Posterior vena cava (tissue), 2 donors: ENCODE measurements around the gene CCDC159. TPM values are rescaled to one million over a fixed set of nuclear protein-coding genes. Genes with fewer than 3 reads are reported as not detected.
A peak's percentile ranks its signal among the peaks of the same experiment; 100 is the strongest.
"Not testable (repeated sequence)": the region's sequence is repeated elsewhere in the genome, so short reads cannot be mapped to it uniquely, and the experiment has no call there.

Experiments
- DNase-seq: peaks from one replicate; pipeline ENCODE4 v3.0.0-alpha.2; 2020; ENCODE audit warnings: low spot score
- intact Hi-C, 2 donors: fragments of 100-400 bp; cut with DNase I; formaldehyde crosslinking; loops; one replicate each; pipeline versions ENCODE4 v1.14.1 to v1.14.2; 2022 to 2023
- total RNA-seq, 2 donors: library from RNA; stranded (reverse); fragmentation: NEBNext Ultra II Directional; extraction: Animal tissue kit (Norgen Biotek cat#: 25700); gene quantifications; one replicate each; pipeline ENCODE4 v1.2.1, GENCODE V29; 2021
- donor health status: DM: yes; HTN: yes; CAD: no.
- donor health status: DM: yes; HTN: yes; CAD: no.

The CCDC159 gene
- total RNA-seq, 2 donors from 2014 or later, result 13.0 to 20.9 TPM

- intact Hi-C loops, result no loop called here
- no peak for DNase-seq
These were observed 10.7 kb upstream of the CCDC159 start for GRCh38 chr19:11335449-11336146.

GRCh38 chr19:11337080-11337479 lies 9.2 kb upstream of the CCDC159 start:
- no peak for DNase-seq
- intact Hi-C loops, result no loop called here

- intact Hi-C loops, result no loop called here
- DNase-seq, result no peak
These were observed 8.2 kb upstream of the CCDC159 start for GRCh38 chr19:11338121-11338520.

- intact Hi-C loops, result no loop called here
- no peak for DNase-seq
These were observed 7.6 kb upstream of the CCDC159 start for GRCh38 chr19:11338569-11339253.

GRCh38 chr19:11339254-11340098 lies 6.8 kb upstream of the CCDC159 start, which contains the start of gene RAB3D:
RAB3D (minus strand) TSS chr19:11339657; CDS start chr19:11337399, 2,258 bp downstream.
- peak; percentile 98 for DNase-seq
- intact Hi-C loops, result no loop called here

GRCh38 chr19:11340099-11340467 lies 6.2 kb upstream of the CCDC159 start:
- intact Hi-C loops, DNase-seq: not testable (repeated sequence)

GRCh38 chr19:11342429-11342828 lies 3.9 kb upstream of the CCDC159 start:
- DNase-seq, result no peak
- intact Hi-C loops, result no loop called here

GRCh38 chr19:11345122-11345803 lies 1.1 kb upstream of the CCDC159 start:
- intact Hi-C loops, result no loop called here
- no peak for DNase-seq

GRCh38 chr19:11347546-11348039 lies 1.3 kb downstream of the CCDC159 start:
- DNase-seq, result no peak
- intact Hi-C loops, result no loop called here

GRCh38 chr19:11349171-11349570 lies 2.9 kb downstream of the CCDC159 start:
- intact Hi-C loops, result no loop called here
- no peak for DNase-seq

- intact Hi-C loops, DNase-seq: not testable (repeated sequence)
These were observed 7.8 kb downstream of the CCDC159 start for GRCh38 chr19:11354102-11354501.

- peak; percentile 99 for DNase-seq
- intact Hi-C loops, result no loop called here
These were observed 9.1 kb downstream of the CCDC159 start, which contains the start of gene PLPPR2 for GRCh38 chr19:11355160-11356073. PLPPR2 (plus strand) TSS chr19:11355432; CDS start chr19:11357674, 2,242 bp downstream.

- no peak for DNase-seq
- intact Hi-C loops, result no loop called here
These were observed 9.7 kb downstream of the CCDC159 start for GRCh38 chr19:11356074-11356397.

GRCh38 chr19:11356676-11357550 lies 10.6 kb downstream of the CCDC159 start:
- intact Hi-C loops, result loop anchor here in 1 of 2 donors (1.0 kb wide), 1 partner anchor 15 kb away; no protein-coding TSS in a partner anchor
- no peak for DNase-seq

- intact Hi-C loops, result no loop called here
- no peak for DNase-seq
These were observed 13.1 kb downstream of the CCDC159 start for GRCh38 chr19:11359421-11359820.

- DNase-seq, result no peak
- intact Hi-C loops, result no loop called here
These were observed 14.9 kb downstream of the CCDC159 start for GRCh38 chr19:11361037-11361770.
